ENCODE data around the gene TIMM44.
"Not testable (repeated sequence)": the region's sequence is repeated elsewhere in the genome, so short reads cannot be mapped to it uniquely, and the experiment has no call there.

Gene TIMM44

DNA sequence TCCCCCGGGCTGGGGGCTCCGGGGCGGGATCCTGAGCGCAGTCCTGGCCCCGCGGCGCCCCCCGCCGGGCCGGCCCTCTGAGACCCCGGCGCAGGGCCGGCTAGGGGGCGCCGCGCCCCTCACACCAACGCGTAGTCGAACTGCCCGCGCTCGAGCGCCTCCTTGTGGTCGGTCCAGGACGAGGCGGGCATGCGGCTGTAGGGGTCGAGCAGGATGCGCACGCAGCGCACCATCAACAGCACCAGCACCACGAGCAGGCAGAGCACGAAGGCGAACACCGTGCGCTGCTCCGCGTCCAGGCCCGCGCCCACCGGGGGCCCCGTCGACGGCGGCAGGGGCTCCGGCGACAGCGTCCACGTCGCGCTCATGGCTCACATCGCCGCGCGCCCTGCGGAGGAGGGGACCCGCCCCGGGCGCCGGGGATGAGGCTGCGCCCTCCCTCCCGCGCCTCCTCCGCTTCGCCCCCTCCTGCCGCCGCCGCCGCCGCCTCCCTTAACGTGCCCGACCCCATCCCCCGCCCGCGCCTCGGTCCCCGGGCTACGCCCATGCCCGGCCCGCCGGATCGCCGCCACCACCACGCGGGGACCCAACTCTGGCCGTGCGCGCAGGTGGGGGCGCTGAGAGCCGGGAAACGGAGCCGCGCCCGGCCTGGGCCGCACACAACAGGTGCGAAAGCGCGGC is 18.2 kb downstream of the TIMM44 start:
- DNase-seq (ENCODE audit: low spot score), result peak; percentile 89

DNA sequence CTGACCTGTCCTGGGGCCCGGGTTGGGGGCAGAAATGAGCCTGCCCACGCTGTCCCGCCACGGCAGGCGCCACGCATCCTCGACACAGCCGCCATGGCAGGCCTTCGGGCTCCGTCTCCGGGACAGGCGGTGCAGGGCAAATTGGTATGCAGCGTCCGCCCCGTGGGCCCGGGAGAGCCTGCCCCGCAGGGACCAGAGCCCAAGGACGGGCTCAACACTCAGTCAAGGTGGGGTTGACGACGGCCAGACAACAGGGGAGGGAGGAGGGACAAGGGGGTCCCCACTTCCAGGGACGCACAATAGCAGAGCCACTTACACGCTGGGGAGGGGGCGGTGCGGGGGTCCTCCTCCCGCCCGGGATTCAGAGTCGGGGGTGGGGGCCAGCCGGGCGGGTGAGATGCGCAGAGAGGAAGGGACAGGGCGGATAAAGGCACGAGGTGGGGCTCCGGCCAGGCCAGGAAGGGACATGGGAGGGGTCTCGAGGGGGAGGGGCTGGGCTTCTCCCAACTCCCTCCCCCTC is 18.8 kb downstream of the TIMM44 start:
- no peak for DNase-seq (ENCODE audit: low spot score)

- DNase-seq (ENCODE audit: low spot score), result no peak
Measured at GRCh38 chr19:7924241-7924640, 19.2 kb downstream of the TIMM44 start.

GRCh38 chr19:7923295-7924191 is 19.9 kb downstream of the TIMM44 start:
- DNase-seq (ENCODE audit: low spot score), result no peak

DNA sequence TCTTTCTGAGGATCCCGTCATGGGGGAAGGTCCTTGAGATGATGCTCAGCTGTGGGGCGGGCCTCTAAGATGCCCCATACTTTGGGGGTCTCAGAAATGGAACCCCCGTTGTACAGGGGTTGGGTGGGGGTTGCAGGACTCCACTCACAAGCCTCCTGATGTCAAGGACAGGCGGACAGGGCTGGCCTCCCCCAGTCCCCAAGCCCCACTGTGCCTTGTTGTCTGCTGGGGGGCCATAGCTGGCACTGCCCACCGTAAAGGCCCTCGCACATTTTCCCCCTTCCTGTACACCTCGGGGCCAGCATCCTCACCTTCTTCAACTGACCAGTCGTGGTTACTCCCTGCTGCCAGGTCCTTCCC is 20.6 kb downstream of the TIMM44 start:
- no peak for DNase-seq (ENCODE audit: low spot score)

GRCh38 chr19:7921967-7922835 is 21.3 kb downstream of the TIMM44 start:
- DNase-seq (ENCODE audit: low spot score), result no peak

GRCh38 chr19:7921302-7921966 is 22.0 kb downstream of the TIMM44 start:
- no peak for DNase-seq (ENCODE audit: low spot score)

- DNase-seq (ENCODE audit: low spot score), result peak; percentile 97
Measured at GRCh38 chr19:7920519-7921301, 22.8 kb downstream of the TIMM44 start.

- DNase-seq (ENCODE audit: low spot score), result peak; percentile 93
Measured at GRCh38 chr19:7919610-7920518, 23.6 kb downstream of the TIMM44 start, which contains the start of gene SNAPC2. SNAPC2 (plus strand) TSS chr19:7920338; CDS start chr19:7920367, 29 bp downstream.

DNA sequence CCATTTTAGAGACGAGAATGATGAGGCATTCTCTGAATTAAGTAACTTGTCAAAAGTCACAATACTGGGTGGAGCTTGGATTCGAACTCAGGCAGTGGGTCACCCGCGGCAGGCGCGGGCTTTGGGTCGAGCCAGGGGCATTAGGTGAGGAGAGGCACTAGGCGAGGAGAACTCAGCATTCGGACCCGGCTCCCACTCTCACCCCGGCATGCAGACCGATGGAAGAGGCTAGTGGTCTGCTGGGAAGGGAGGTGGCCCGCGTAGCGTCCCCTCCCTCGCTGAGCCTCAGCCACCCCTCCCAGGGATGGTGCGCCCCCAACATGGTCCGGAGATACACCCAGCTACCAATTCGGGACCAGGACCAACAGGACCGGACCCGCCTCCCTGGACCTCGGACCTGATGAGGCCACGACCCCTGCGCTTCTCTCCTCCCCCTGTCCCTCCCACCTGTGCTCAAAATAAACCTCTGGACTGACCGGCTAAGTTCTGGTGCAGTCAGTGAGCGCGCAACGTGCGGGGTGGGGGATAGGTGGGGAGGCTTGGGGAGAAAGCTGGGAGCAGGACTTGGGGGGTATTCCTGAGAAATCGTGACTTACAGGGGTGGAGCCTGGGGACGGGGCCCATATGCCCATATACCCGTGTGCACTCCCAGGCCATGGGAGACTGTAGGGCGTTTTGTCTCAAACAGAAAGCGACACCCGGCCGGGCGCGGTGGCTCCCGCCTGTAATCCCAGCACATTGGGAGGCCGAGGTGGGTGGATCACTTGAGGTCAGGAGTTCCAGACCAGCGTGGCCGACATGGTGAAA is 24.6 kb downstream of the TIMM44 start:
- DNase-seq (ENCODE audit: low spot score), result no peak

- DNase-seq (ENCODE audit: low spot score), result not testable (repeated sequence)
Measured at GRCh38 chr19:7918062-7918614, 25.3 kb downstream of the TIMM44 start.

DNA sequence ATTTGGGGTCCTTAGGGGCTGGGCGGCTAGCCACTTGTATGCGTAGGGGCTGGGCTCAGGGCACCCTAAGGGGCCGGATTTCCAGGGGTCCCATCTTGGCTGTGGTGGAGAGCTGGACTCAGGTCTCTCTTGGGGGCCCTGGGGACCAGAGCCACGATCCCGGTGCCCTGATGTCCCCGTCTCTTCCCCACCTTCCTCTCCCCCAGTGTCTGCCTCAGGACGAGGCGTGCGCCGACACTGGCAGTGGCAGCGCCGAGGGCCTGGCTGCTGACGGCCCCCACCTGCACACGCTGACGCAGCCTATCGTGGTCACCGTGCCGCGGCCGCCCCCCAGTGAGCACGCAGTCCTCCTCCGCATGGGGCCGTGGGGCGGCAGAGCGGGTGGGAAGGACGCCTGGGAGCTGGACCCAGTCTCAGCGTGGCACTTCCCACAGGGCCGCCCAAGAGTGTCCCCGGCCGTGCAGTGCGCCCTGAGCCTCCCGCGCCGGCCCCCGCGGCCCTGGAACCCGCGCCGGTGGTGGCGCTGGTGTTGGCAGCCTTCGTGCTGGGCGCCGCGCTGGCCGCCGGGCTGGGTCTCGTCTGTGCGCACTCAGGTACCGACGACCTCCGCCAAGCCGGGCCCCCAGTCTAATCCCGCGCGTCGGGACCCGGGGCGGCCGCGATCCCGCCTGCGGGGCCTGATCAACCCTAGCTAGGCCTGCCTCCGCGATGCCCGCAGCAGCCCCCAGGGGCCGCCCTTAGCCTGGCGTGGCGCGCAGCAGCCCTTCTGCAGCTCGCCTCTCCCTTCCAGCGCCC is 26.0 kb downstream of the TIMM44 start:
- peak; percentile 76 for DNase-seq (ENCODE audit: low spot score)

GRCh38 chr19:7916955-7917266 is 26.6 kb downstream of the TIMM44 start:
- no peak for DNase-seq (ENCODE audit: low spot score)

- peak; percentile 43 for DNase-seq (ENCODE audit: low spot score)
Measured at GRCh38 chr19:7916103-7916954, 27.1 kb downstream of the TIMM44 start.

DNA sequence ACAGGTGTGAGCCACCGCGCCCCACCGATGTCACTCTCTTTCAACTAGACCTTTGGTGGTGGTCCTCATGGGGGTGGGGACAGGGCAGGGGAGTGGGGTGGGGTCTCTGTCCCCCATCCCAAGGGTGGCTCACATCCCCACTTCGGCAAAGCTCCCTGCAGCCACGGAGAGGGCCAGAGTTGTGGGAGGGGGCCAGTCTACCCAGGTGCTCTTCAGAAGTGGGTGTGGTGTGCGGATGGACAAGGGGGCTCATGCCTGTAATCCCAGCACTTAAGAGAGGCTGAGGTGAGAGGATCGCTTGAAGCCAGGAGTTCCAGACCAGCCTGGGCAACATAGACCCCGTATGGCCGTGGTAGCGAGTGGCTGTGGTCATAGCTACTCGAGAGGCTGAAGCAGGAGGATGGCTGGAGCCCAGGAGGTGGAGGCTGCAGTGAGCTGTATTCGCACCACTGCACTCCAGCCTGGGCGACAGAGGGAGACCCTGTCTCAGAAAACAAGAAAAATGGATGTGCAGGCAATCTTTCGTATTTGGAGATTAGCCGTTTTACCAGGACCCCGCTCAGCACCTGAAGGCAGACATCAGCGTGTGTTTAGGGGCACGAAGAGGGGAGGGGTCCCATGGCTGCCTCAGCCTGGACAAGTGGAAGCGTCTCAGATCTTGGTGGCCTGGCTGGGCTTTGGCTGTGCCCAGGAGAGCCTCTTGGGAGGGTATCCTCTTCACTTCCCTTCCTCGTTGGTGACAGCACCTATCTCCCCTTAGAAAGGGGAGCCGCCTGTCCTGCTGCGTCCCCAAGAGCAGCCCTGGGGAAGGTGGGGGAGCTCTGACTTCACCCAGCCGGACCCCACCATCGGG is 28.0 kb downstream of the TIMM44 start:
- no peak for DNase-seq (ENCODE audit: low spot score)

DNA sequence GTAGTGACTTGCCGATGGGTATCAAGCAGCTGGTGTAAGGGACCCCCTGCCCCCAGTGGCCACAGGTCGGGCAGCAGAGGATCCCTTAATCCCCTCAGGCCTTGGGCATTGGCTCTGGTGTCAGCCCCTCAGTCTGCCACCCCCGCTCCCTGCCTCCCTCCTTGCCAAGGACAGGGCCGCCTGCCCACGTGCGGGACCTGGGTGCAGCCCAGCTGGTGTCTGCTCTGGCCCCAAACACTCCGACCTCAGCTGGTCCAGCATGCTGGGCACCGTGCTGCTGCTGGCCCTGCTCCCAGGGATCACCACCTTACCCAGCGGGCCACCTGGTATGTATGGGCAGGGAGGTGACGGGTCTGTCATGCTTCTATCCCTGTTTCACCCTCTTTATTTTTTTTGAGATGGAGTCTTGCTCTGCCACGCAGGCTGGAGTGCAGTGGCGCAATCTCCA is 28.8 kb downstream of the TIMM44 start, which contains the start of gene TGFBR3L:
TSS of gene TGFBR3L (plus strand) at position 233 of the 448 bp plus-strand sequence.
- no peak for DNase-seq (ENCODE audit: low spot score)

Measured in AG20443 (cell line).